Stimulated activated CD4-positive, alpha-beta T cell treated with anti-CD3 and anti-CD28 coated beads, TNF-alpha, amount 100 ng/mL, for 4 hours (primary cell): ENCODE measurements around the gene PEX5L.

Source experiments
- DNase-seq, 3 experiments: peaks; one replicate each; pipeline ENCODE4 v3.0.0-alpha.2; 2020; ENCODE audit warnings: low read depth in 3 of 3

Gene PEX5L

DNA sequence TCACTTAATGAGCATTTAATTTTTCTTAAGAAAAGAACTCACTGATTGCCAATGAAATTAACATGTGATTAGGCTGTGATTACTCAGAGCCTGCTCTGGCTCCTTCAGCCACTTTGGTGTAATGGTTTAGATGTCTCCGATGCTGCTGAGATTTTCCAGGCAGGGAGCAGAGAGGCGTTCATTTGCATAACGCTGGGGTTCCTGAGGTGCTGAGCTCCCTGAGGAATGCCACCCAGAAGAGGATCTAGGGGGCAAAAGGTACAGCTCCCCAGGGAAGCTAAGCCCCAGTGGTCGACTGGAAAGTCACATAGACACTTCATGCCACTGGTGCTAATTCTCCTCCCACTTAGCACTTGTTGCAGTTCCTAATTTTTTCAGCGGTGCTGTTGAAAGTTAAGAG, 264.4 kb downstream of the PEX5L start:
- no peak for DNase-seq

DNA sequence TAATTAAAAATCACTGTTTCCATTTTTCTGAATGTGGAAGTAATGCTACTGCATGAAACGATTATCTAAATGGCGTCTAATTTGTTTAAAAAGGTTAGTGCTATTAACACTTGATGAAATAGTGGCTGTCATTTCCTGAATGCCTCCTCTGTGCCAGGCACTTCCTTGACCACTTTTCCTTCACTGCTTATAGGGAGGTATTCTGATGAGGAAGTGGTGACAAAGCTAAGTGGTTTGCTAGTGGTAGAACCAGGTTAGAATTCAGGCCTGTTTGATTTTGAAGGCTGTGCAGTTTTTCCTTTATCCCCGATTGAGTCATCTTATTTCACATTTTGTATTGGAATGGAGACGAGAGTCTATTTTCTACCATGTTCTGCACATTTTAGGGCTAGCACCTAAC, 264.9 kb downstream of the PEX5L start:
- no peak for DNase-seq

DNA sequence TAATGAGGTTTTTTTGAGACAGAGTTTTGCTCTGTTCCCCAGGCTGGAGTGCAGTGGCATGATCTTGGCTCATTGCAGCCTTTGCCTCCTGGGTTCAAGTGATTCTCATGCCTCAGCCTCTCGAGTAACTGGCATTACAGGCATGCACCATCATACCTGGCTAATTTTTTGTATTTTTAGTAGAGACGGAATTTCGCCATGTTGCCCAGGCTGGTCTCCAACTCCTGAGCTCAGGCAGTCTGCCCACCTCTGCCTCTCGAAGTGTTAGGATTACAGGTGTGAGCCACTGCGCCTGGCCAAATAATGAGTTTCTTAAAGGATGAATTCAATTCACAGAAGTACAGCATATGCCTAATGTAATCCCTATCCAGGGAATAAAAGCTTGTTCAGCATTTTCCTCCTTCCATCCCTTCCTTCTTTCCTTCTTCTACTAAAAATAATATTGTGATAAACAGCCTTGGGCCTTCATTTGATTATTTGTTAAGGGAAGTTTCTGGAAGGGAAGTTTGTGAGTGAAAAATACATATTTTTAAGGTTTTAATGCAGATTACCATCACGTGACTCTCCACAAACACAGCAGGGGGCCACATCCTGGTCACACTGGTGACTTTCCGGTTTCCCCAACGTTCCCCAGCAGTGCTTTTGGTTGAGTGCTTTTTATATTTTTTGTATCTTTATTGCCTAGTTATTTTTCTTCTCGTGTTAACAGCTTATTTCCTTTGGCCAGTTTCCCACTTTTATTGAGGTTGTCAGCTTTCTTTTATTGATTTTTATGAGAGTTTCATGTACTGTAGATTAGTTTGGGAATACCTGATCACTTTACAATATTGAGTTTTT, 267.1 kb downstream of the PEX5L start:
- DNase-seq, result no peak

DNA sequence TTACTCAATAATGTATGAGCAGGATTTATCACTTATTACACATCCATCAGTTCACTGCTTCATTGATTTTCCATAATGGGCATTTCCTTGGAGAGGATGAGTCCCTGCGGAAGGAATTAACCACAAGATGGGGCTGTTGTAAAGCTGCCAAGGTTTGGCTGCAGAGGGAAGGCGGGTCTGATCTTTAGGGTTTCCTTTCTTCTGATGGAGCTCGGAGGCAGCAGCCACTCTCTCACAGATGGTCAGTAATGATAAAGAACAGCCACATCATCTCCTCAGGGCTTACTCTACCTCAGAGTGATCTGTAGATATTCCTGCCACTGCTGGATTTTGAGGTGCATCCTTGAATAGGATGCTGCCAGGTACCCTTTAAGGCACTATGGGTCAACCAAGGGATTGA, 268.7 kb downstream of the PEX5L start:
- DNase-seq, result no peak

DNA sequence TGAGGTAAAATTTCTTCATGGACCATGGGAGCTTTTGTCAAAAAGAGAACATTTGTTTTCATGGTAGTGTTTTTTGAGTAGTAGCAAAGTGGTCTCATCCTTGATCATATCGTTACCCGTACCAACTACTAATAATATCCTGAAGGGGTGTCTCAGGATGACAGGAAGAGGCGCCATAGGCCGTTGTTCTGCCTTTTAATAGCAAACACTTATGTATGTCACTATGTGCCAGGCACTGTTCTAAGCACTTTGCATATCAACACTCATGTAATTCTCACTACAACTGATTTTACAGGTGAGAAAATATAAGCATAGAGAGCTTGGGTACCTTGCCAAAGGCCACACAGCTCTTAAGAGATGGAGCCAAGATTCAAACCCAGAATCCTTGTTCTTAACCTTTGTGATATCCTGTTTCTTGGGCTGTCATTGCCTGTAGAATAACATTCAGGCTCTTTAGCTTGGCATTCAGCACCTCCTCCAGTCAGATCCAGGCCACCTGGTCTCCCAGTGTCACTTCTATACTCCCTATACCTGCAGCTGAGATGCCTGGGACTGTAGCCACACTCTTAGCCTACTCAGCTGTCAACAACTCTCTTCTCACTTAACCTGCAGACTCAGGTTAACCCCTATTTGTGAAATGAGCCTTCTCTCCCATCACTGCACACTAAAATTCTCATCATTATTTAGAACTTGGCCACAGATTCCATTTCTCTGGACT, 270.2 kb downstream of the PEX5L start:
- DNase-seq, result no peak

DNA sequence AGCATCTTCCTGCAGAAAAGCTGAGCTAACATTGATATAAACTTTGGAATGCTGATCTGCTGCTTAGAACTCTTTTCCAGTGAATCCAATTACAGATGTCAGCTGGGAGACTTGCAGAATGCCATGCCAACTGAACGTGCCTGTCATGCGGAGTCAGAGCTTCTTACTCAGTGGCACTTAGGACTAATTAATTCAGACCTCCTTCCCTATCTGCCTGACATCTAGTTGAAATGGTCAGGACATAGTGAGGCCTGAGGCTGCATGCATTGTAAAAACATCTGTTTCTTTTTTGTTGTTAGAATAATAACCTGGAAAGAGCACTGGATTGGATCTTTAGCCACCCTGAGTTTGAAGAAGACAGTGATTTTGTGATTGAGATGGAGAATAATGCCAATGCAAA, 271.3 kb downstream of the PEX5L start:
- no peak for DNase-seq

DNA sequence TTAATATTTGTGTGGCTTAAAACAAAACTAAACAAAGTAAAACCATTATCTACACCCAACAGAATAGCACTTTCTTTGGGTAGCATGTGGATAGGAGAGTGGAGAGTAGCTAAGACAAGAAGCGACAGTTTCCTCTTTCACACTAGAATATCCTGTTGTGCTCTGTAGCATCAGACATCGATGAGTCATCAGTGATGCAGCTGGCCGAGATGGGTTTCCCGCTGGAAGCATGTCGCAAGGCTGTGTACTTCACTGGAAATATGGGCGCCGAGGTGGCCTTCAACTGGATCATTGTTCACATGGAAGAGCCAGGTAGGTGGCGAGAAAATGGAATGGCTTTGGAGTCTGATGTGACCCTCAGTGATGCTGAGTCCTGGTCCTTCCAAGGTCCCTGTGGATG, 275.8 kb downstream of the PEX5L start:
- no peak for DNase-seq

DNA sequence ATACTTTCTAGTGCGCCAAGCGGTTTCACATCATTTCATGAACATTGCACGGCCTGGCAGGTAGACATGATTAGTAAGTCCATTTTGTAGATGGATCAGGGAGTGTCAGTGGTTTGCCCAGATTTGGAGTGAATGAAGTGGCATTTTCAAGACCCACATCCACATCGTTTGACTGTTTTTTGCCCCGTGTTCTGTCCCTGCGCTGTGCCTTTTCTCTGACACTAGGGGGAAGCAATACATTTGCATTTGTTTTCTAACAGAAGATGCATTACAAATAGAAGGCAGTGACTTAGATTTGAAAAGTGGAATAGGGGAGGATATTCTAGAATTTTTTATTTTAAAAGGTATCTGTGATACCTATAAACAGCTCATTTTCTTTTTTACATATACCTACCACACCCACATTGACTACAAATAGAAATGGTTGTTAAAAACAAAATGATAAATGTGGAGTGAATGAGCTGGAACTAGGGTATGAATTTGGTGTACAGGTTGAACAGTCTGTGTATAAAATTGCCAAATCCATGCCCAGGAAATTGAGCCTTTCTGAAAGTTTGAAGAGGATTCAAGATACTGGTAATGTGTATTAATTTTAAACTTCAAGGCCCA, 285.9 kb downstream of the PEX5L start:
- DNase-seq, result no peak

DNA sequence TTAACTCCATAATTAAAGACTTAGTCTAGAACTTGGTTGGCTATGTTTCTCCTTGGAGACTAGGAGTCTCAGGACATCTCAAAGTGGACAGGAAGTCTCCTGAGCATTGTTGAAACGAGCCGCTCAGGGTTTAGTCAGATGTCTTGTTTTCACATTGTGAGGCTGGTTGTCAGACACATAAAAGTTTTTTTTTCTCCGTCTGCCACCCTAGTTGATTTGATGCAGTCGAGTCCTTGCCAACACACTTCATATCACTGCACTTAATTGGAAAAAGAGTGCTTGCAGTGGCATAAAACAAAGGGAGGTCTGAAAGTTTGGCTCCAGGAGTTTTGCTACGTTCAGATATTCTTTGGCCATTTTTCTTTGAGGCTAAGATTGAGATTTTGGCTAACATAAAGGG, 291.0 kb downstream of the PEX5L start:
- DNase-seq, result no peak

DNA sequence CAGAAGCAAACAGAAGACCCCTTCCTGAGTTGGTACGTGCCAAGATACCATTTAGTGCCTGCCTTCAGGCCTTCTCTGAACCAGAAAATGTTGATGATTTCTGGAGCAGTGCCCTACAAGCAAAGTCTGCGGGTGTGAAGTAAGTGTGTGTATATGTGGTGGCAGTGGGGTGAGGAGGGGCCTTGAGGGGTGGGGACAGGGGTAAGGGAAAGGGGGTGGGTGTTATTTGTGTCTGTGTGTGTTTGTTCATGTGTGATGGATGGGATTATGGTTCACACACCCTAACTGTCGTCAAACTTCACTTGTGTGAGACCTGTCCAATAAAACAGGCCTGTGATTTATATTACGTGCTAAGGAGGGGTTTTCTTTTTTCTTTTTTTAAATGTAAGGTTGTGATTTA, 291.7 kb downstream of the PEX5L start:
- DNase-seq, result no peak
